GM21367 (cell line): ENCODE data around the gene SLC35B2.

Experiments used
- ATAC-seq: cut with Tn5 transposase; IDR thresholded peaks from one replicate; pipeline ENCODE4 v1.9.1; 2021; ENCODE audit not compliant: unreplicated experiment

Gene SLC35B2

GRCh38 chr6:44257025-44257752 lies at the start of gene SLC35B2:
Gene SLC35B2, minus strand, starts transcription at chr6:44257528. Its CDS starts 118 bp downstream, at chr6:44257410.
- peak; percentile 35 for ATAC-seq

GRCh38 chr6:44306710-44307109 lies 49.4 kb upstream of the SLC35B2 start:
- no peak for ATAC-seq

GRCh38 chr6:44305200-44305725 lies 47.9 kb upstream of the SLC35B2 start:
- ATAC-seq = no peak

- no peak for ATAC-seq
Measured at GRCh38 chr6:44304282-44305199, 47.2 kb upstream of the SLC35B2 start.

GRCh38 chr6:44303842-44304241 lies 46.5 kb upstream of the SLC35B2 start:
- ATAC-seq = no peak

- ATAC-seq = no peak
Measured at GRCh38 chr6:44302856-44303255, 45.5 kb upstream of the SLC35B2 start.

GRCh38 chr6:44301782-44302564 lies 44.6 kb upstream of the SLC35B2 start:
- no peak for ATAC-seq

GRCh38 chr6:44301106-44301505 lies 43.8 kb upstream of the SLC35B2 start:
- ATAC-seq = no peak

GRCh38 chr6:44300292-44300823 lies 43.0 kb upstream of the SLC35B2 start:
- ATAC-seq = no peak

GRCh38 chr6:44298864-44299263 lies 41.5 kb upstream of the SLC35B2 start:
- no peak for ATAC-seq

- ATAC-seq = no peak
Measured at GRCh38 chr6:44298055-44298803, 40.9 kb upstream of the SLC35B2 start.

- ATAC-seq = no peak
Measured at GRCh38 chr6:44297063-44298038, 40.0 kb upstream of the SLC35B2 start.

- no peak for ATAC-seq
Measured at GRCh38 chr6:44294832-44295791, 37.8 kb upstream of the SLC35B2 start.

GRCh38 chr6:44292661-44293365 lies 35.5 kb upstream of the SLC35B2 start:
- ATAC-seq = no peak

GRCh38 chr6:44291841-44292240 lies 34.5 kb upstream of the SLC35B2 start:
- ATAC-seq = no peak

- no peak for ATAC-seq
Measured at GRCh38 chr6:44289726-44290260, 32.5 kb upstream of the SLC35B2 start.

- no peak for ATAC-seq
Measured at GRCh38 chr6:44286747-44287146, 29.4 kb upstream of the SLC35B2 start.
